Measurements from ENCODE around the gene NCR3LG1. TPM values are rescaled to one million over a fixed set of nuclear protein-coding genes. Genes with fewer than 3 reads are reported as not detected.
A peak's percentile ranks its signal among the peaks of the same experiment; 100 is the strongest.

The NCR3LG1 gene
- total and polyA plus RNA-seq, 2 of the 4 experiments (the other 2 are of a cell fraction), result 1.7 to 4.1 TPM

DNA sequence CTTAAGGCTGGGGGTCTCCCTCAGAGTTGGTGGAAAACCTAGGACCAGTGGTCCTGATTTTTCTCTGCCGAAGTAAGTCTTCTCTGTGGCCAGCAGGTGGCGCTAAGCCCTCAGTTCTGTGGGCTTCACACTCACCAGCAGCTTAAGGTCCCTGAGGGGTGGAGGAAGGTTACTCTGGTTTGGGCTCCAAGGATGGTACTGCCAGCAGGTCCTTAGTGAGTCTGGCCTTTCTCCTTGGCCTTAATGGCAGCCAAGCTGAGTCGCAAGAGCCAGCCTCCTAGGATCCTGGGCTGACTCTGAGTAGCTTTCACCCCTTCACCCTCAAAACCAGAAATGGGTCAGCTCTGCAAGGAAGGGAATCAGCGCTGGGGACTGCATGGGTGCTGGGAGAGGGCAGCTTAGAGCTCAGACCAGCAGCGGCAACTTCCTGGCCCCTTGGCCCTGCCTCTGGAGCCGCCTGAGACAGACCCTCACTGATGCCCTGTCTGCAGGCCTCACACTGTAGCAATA is 32.5 kb downstream of the NCR3LG1 start:
- ChIA-PET POLR2A (ENCODE audit: unreplicated experiment) (no interaction called here), CTCF (interaction anchor here (0.5 to 2.5 kb wide), 15 partner anchors 18 to 331 kb away, joined by 3 to 16 read pairs (median 3); no protein-coding TSS in a partner anchor)
- H3K4ac ChIP-seq (ENCODE audit: low read depth, low read length), result no peak overlapping the region
- no peak overlapping the region for H3K56ac ChIP-seq (ENCODE audit: extremely low read depth, insufficient read depth, low read length)
- intact Hi-C loops (cut with micrococcal nuclease) (loop anchor here (1.0 kb wide), 3 partner anchors 120 to 154 kb away; no protein-coding TSS in a partner anchor), in situ Hi-C loops (cut with MboI; ENCODE audit: low sequenced_read_pairs) (loop anchor here (5.0 kb wide), 1 partner anchor 118 kb away; no protein-coding TSS in a partner anchor), dilution Hi-C loops (cut with HindIII; ENCODE audit: low sequenced_read_pairs, unreplicated experiment) (no loop called here)
- H4K8ac ChIP-seq (ENCODE audit: low read depth in 2 of 2, low read length in 2 of 2), result no peak overlapping the region
- peaks cover 22% of the 10 kb centered on the region for H3K9me1 ChIP-seq (ENCODE audit: insufficient read depth, low read length)
- no peak overlapping the region for H2BK5ac ChIP-seq (ENCODE audit: low read depth, low read length, poor library complexity, severe bottlenecking)
- H3K27ac ChIP-seq (ENCODE audit: insufficient read depth, low read length), result no peak overlapping the region
- no peaks in the 10 kb centered on the region for H4K20me1 ChIP-seq (ENCODE audit: insufficient read depth, low read length)
- H3K23ac ChIP-seq (ENCODE audit: low read depth, low read length), result no peak overlapping the region
- peaks cover 3% of the 10 kb centered on the region; the same call in 1 of the 2 replicates for H3K27me3 ChIP-seq (ENCODE audit: control insufficient read depth, insufficient read depth, low read length)
- H3K9me3 ChIP-seq (ENCODE audit: control insufficient read depth, insufficient read depth, low read length), result no peaks in the 10 kb centered on the region
- DNase-seq, result peak; percentile 79
- H3K4me1 ChIP-seq (ENCODE audit: control insufficient read depth, insufficient read depth, low read length), result peaks cover 11% of the 10 kb centered on the region
- no peak overlapping the region for H2BK20ac ChIP-seq (ENCODE audit: low read depth, low read length)
- no peak overlapping the region for H2AK9ac ChIP-seq (replicated peaks; ENCODE audit: low read depth, low read length, poor library complexity)
- H2AK5ac ChIP-seq (ENCODE audit: low read depth, low read length), result no peak overlapping the region
- no peaks in the 10 kb centered on the region for H3K36me3 ChIP-seq (ENCODE audit: control insufficient read depth, insufficient read depth, low read length)
- no peak overlapping the region for H2BK15ac ChIP-seq (ENCODE audit: low read depth, low read length)
- WGBS, 2 experiments (ENCODE audit: extremely low coverage in 2 of 2, insufficient read length in 1 of 2), result no CpG with 5 or more reads among the region's 6 CpGs
- no peak overlapping the region for H4K5ac ChIP-seq (ENCODE audit: low read depth, low read length)
- no peaks in the 10 kb centered on the region for H3K79me1 ChIP-seq (ENCODE audit: low read depth in 1 of 2, low read length in 2 of 2)
- BruUV-seq (replicated peaks), result no TSS peak
- H4K91ac ChIP-seq (ENCODE audit: insufficient read depth, low read depth, low read length), result no peak overlapping the region
- H2AFZ ChIP-seq (replicated peaks; ENCODE audit: low read length, poor library complexity), result peak overlapping the region; percentile 67
- H3K14ac ChIP-seq (replicated peaks; ENCODE audit: low read depth, low read length), result no peak overlapping the region
- H3K4me2 ChIP-seq (ENCODE audit: low read depth, low read length), result no peak overlapping the region
- H3K18ac ChIP-seq (ENCODE audit: low read depth, low read length), result no peak overlapping the region
- no peak for TF ChIP-seq MAFK (IDR thresholded peaks at IDR 0.05; ENCODE audit: low read depth, low read length)
- TF ChIP-seq, protein P1, sequence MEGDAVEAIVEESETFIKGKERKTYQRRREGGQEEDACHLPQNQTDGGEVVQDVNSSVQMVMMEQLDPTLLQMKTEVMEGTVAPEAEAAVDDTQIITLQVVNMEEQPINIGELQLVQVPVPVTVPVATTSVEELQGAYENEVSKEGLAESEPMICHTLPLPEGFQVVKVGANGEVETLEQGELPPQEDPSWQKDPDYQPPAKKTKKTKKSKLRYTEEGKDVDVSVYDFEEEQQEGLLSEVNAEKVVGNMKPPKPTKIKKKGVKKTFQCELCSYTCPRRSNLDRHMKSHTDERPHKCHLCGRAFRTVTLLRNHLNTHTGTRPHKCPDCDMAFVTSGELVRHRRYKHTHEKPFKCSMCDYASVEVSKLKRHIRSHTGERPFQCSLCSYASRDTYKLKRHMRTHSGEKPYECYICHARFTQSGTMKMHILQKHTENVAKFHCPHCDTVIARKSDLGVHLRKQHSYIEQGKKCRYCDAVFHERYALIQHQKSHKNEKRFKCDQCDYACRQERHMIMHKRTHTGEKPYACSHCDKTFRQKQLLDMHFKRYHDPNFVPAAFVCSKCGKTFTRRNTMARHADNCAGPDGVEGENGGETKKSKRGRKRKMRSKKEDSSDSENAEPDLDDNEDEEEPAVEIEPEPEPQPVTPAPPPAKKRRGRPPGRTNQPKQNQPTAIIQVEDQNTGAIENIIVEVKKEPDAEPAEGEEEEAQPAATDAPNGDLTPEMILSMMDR (conservative IDR thresholded peaks at IDR 0.05; ENCODE audit: low read depth, low read length), result peak; percentile 80
- TF ChIP-seq RAD21 (IDR thresholded peaks at IDR 0.05; ENCODE audit: low read length), result peak; percentile 72
- peak; percentile 45 for TF ChIP-seq SMC3 (IDR thresholded peaks at IDR 0.05; ENCODE audit: low read depth, low read length)
- no peak overlapping the region for H2BK120ac ChIP-seq (ENCODE audit: low read depth, low read length)
- no peak overlapping the region for H3K4me3 ChIP-seq (ENCODE audit: insufficient read depth, low read depth, low read length)
- no peak overlapping the region for H3K9ac ChIP-seq (ENCODE audit: low read depth, low read length)
- peak; percentile 77 for ATAC-seq (ENCODE audit: low read depth)
